Embryonic facial prominence (tissue), 1 donor: ENCODE results near the gene NDUFA9.

Experiments
- DNase-seq: peaks from one replicate; pipeline ENCODE4 v3.0.0-alpha.2; 2016; ENCODE audit errors: extremely low spot score

Gene NDUFA9

GRCh38 chr12:4648501-4649357, at the start of gene NDUFA9, which contains the start of gene AKAP3:
TSS of gene NDUFA9 (plus strand) at chr12:4649114. CDS start at chr12:4649127, 13 bp downstream.
TSS of gene AKAP3 (minus strand) at chr12:4649051. CDS start at chr12:4638196, 10,855 bp downstream.
- peak; percentile 87 for DNase-seq

- no peak for DNase-seq
Observed at GRCh38 chr12:4603421-4603820, 45.5 kb upstream of the NDUFA9 start.

GRCh38 chr12:4603946-4604345, 45.0 kb upstream of the NDUFA9 start:
- no peak for DNase-seq

- DNase-seq = peak; percentile 67
Observed at GRCh38 chr12:4604684-4605193, 44.2 kb upstream of the NDUFA9 start.

- no peak for DNase-seq
Observed at GRCh38 chr12:4607056-4607455, 41.9 kb upstream of the NDUFA9 start.

GRCh38 chr12:4609071-4609470, 39.8 kb upstream of the NDUFA9 start:
- DNase-seq = no peak

GRCh38 chr12:4610481-4610880, 38.4 kb upstream of the NDUFA9 start:
- no peak for DNase-seq

- DNase-seq = no peak
Observed at GRCh38 chr12:4615667-4616066, 33.2 kb upstream of the NDUFA9 start.

GRCh38 chr12:4621511-4621910, 27.4 kb upstream of the NDUFA9 start:
- no peak for DNase-seq

GRCh38 chr12:4626543-4626942, 22.4 kb upstream of the NDUFA9 start:
- DNase-seq = no peak

GRCh38 chr12:4628406-4628805, 20.5 kb upstream of the NDUFA9 start:
- DNase-seq = no peak

- no peak for DNase-seq
Observed at GRCh38 chr12:4630262-4630661, 18.7 kb upstream of the NDUFA9 start.

- DNase-seq = no peak
Observed at GRCh38 chr12:4643747-4644146, 5.2 kb upstream of the NDUFA9 start.

GRCh38 chr12:4645023-4645422, 3.9 kb upstream of the NDUFA9 start:
- no peak for DNase-seq

GRCh38 chr12:4648104-4648500, 812 bp upstream of the NDUFA9 start:
- DNase-seq = no peak

GRCh38 chr12:4649358-4649661, 396 bp downstream of the NDUFA9 start:
- no peak for DNase-seq

GRCh38 chr12:4653257-4653656, 4.3 kb downstream of the NDUFA9 start:
- DNase-seq = no peak

- no peak for DNase-seq
Observed at GRCh38 chr12:4653691-4654090, 4.8 kb downstream of the NDUFA9 start.

GRCh38 chr12:4663971-4664505, 15.1 kb downstream of the NDUFA9 start:
- DNase-seq = no peak

- no peak for DNase-seq
Observed at GRCh38 chr12:4665236-4665635, 16.3 kb downstream of the NDUFA9 start.

- DNase-seq = no peak
Observed at GRCh38 chr12:4679711-4680110, 30.8 kb downstream of the NDUFA9 start.

- DNase-seq = no peak
Observed at GRCh38 chr12:4681732-4682131, 32.8 kb downstream of the NDUFA9 start.

GRCh38 chr12:4685317-4685716, 36.4 kb downstream of the NDUFA9 start:
- DNase-seq = no peak
